Measurements from ENCODE around the gene SAMD11.

- TF ChIP-seq, protein P1, sequence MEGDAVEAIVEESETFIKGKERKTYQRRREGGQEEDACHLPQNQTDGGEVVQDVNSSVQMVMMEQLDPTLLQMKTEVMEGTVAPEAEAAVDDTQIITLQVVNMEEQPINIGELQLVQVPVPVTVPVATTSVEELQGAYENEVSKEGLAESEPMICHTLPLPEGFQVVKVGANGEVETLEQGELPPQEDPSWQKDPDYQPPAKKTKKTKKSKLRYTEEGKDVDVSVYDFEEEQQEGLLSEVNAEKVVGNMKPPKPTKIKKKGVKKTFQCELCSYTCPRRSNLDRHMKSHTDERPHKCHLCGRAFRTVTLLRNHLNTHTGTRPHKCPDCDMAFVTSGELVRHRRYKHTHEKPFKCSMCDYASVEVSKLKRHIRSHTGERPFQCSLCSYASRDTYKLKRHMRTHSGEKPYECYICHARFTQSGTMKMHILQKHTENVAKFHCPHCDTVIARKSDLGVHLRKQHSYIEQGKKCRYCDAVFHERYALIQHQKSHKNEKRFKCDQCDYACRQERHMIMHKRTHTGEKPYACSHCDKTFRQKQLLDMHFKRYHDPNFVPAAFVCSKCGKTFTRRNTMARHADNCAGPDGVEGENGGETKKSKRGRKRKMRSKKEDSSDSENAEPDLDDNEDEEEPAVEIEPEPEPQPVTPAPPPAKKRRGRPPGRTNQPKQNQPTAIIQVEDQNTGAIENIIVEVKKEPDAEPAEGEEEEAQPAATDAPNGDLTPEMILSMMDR (conservative IDR thresholded peaks at IDR 0.05; ENCODE audit: low read length) = no peak
- TF ChIP-seq EZH2phosphoT487 (IDR thresholded peaks at IDR 0.05; ENCODE audit: borderline replicate concordance) = no peak
These were observed 18.7 kb downstream of the SAMD11 start for GRCh38 chr1:942411-942821.
